AG09309 (cell line): ENCODE data around the gene TRAM2.

Experiments used
- DNase-seq: peaks from one replicate; pipeline ENCODE4 v3.0.0-alpha.2; 2010; ENCODE audit warnings: low read depth
- H3K4me3 ChIP-seq: 2 replicates; pipeline ENCODE4 v1.5.1; 2011; ENCODE audit warnings: mild to moderate bottlenecking, low read depth, low read length, moderate library complexity; ENCODE audit not compliant: control insufficient read depth
- TF ChIP-seq, protein P1 (sequence below): IDR thresholded peaks from 2 replicates; pipeline ENCODE4 v1.5.1; 2011; ENCODE audit warnings: mild to moderate bottlenecking, low read depth, low read length, inconsistent platforms; ENCODE audit not compliant: insufficient read depth, control insufficient read depth; ENCODE audit errors: missing control alignments

TRAM2 gene

DNA sequence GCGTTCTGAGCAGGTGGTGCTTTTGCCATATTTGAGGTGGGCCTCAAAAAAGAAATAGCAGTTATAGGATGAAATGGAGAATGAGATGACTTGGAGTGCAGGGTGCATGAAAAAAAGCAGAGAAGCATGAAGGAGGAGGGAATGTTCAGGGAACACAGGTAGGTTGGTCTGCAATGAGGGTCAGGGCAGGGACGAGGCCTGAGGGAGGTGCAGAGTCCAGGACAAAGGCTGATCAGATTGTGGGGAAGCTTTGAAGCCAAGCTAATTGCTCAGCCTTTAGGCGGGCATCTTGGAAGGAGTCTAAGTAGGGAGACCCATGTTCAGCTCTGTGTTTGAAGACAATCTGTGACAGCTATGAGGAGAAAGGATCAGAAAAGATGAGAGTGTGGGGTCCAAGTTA lies 12.0 kb downstream of the TRAM2 start:
- TF ChIP-seq, protein P1, sequence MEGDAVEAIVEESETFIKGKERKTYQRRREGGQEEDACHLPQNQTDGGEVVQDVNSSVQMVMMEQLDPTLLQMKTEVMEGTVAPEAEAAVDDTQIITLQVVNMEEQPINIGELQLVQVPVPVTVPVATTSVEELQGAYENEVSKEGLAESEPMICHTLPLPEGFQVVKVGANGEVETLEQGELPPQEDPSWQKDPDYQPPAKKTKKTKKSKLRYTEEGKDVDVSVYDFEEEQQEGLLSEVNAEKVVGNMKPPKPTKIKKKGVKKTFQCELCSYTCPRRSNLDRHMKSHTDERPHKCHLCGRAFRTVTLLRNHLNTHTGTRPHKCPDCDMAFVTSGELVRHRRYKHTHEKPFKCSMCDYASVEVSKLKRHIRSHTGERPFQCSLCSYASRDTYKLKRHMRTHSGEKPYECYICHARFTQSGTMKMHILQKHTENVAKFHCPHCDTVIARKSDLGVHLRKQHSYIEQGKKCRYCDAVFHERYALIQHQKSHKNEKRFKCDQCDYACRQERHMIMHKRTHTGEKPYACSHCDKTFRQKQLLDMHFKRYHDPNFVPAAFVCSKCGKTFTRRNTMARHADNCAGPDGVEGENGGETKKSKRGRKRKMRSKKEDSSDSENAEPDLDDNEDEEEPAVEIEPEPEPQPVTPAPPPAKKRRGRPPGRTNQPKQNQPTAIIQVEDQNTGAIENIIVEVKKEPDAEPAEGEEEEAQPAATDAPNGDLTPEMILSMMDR: no peak
- no peak overlapping the region for H3K4me3 ChIP-seq
- DNase-seq: no peak

DNA sequence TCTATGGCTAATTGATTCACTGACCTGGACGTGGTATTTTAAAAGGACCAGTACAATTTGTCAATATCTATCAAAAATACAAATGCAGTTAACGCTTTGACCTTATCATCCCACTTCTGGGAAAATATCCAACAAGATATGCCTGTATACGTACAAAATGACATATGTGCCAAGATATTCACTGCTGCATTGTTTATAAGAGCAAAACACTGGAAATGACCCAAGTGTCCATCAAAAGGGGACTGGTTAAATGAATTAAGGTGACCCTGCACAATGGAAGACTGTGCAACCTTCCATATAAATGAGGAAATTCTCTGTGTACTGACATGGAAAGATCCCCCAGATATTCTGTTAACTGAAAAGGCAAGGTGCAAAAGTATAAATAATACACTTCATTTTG lies 13.9 kb downstream of the TRAM2 start:
- DNase-seq: no peak
- TF ChIP-seq, protein P1: no peak

DNA sequence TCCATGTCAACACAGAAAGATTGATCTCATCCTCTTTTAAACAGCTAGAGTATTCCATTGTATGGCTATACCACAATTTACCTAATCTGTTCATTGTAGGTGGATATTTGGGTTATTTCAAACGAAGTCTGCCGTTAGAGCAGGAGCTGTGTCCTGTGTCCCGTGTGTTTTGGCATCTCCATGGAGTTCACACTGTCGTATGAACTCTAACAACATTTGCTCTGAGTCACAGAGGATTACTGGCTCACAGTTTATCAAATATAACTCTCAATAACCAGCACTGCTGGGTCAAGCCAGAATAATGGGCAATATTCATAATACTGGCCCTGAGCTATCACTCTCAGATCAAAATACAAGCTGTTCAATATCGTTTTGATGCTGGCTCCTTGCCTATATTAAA lies 16.4 kb downstream of the TRAM2 start:
- TF ChIP-seq, protein P1: no peak

More for the DNA sequence above, 13.9 kb downstream of the TRAM2 start:
- H3K4me3 ChIP-seq: no peak overlapping the region

DNA sequence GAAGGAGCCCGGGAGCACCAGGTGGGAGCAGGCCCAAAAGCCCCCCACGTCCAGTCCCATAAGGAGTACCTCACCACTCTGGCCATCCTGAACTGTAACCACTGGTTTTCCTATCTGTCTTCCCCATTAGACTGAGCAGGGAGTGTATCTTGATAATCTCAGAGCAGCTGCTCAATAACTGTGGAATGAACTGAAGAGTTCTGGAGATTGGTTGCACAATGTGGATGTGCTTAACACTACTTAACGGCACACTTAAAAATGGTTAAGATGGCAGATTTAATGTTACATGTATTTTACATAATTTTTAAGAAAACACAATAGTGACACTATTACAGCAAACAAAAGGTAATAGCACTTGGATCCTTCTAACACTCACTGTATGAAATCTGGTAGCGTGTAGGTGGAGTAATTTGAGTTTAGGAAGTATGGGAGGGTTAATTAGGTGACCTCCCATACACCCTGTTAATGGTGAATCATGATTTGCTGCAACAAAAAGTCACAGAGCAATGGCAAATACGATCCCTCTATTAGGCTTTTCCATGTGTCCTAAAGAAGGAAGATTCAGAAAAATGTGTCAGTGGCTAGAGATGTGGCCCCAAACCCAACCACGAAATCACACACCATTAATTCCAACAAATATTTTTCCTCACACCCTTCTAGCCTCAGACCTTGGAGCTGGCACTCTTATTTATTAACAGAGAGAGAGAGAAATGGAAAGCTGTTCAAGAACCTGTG lies 18.4 kb downstream of the TRAM2 start:
- H3K4me3 ChIP-seq: no peak overlapping the region
- no peak for DNase-seq
- TF ChIP-seq, protein P1: no peak

More for the DNA sequence above, 16.4 kb downstream of the TRAM2 start:
- H3K4me3 ChIP-seq: no peak overlapping the region
- DNase-seq: no peak

DNA sequence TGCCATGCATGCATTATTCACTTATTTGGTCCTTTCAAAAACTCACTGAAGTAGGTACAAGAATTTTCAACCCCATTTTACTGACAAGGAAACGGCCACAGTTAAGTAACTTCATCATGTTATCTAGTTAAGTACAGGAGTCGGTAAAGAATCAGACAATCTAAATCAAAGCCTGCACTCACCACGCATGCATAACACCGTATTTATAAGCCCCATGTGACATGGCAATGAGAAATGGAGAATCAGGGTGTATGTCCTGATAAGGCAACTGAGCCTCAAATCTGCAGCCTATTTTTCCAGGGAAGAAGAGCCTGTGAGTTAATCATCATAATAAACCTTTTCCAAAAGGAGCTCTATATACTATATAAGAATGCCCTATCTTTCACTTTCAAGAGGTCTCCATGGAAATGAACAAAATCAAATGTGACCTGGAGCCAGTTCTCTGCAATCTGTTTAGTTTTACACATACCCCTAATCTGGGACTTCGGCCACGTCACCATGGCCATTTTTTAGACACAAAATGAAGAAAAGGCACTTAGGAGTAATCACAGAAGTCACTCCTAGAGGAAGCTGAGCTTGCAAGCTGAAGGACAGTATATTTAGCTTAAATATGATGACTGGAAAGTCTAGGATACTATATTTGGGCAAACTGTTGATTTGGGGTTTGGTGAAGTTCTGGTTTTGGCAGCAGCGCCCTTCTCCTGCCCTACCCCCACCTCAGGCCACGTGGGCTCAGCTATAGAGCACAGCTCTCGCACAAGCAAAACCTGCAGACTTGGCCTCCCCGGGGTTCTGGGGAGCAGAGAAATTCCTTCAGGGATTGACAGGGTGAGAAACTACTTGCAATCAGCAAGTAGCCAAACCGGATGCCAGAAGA lies 19.2 kb downstream of the TRAM2 start:
- TF ChIP-seq, protein P1: no peak
- no peak for DNase-seq
- H3K4me3 ChIP-seq: no peak overlapping the region

DNA sequence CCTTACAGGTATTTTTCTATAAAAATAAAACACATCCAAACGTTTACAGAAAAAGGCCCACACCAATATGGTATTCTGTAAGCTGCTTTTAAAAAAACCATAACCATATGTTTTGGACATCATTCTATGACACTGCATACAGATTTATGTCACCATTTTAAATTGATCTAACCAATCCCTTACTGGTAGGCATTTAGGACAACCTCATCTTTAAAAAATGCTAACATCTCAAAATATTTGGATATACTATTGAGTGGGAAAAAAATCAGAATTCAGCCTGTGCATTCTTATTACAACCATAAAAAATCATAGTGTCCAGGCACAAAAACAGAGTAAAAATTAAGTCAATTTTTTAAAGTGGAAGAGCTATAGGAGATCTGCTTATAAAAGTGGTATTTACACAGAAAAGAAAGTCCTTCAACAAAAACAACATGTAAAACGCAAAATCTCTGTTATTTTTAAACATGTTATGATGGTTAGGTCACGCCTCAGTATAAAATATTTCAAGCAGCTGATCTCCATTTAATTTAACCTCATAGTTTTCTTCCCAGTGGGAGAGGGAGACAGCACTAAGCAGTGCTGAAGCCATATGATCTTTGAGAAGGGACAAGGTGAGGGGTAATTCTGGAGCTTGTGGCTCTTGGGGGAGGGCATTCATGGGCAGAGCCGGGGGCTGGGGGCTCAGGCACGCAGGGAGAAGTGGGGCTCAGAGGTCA lies 21.2 kb downstream of the TRAM2 start:
- TF ChIP-seq, protein P1: no peak
- no peak for DNase-seq
- H3K4me3 ChIP-seq: no peak overlapping the region
